Cardiac fibroblast (primary cell): ENCODE data around the gene GUCA2B.

Experiments used
- DNase-seq, 2 donors: peaks; one replicate each; pipeline versions ENCODE4 v3.0.0 to v3.0.0-alpha.2; 2010; ENCODE audit warnings: low read depth in 2 of 2
- H3K4me3 ChIP-seq, 2 donors: replicated peaks in 1 of 2; 1 replicate in 1 of 2; 2 replicates in 1 of 2; pipeline ENCODE4 v1.5.1; 2011; ENCODE audit warnings: low read depth in 2 of 2, low read length in 2 of 2, mild to moderate bottlenecking in 2 of 2, moderate library complexity in 1 of 2
- CTCF ChIP-seq: IDR thresholded peaks from one replicate; pipeline ENCODE4 v1.5.1; 2011; ENCODE audit warnings: low read depth, mild to moderate bottlenecking, low read length, inconsistent platforms

GUCA2B gene

GRCh38 chr1:42201986-42202385 lies 48.8 kb downstream of the GUCA2B start:
- no peak for DNase-seq
- no peak overlapping the region for H3K4me3 ChIP-seq
- TF ChIP-seq CTCF: no peak
